ENCODE measurements around the gene ENKUR. TPM values are rescaled to one million over a fixed set of nuclear protein-coding genes. Genes with fewer than 3 reads are reported as not detected.
A peak's percentile ranks its signal among the peaks of the same experiment; 100 is the strongest.

ENKUR gene
- total and polyA plus RNA-seq, 10 of the 15 experiments (the other 5 are each of a cell fraction or from before 2014, with no cell fraction given) = 0.01 to 0.19 (median 0.11) TPM; not detected in 6

DNA sequence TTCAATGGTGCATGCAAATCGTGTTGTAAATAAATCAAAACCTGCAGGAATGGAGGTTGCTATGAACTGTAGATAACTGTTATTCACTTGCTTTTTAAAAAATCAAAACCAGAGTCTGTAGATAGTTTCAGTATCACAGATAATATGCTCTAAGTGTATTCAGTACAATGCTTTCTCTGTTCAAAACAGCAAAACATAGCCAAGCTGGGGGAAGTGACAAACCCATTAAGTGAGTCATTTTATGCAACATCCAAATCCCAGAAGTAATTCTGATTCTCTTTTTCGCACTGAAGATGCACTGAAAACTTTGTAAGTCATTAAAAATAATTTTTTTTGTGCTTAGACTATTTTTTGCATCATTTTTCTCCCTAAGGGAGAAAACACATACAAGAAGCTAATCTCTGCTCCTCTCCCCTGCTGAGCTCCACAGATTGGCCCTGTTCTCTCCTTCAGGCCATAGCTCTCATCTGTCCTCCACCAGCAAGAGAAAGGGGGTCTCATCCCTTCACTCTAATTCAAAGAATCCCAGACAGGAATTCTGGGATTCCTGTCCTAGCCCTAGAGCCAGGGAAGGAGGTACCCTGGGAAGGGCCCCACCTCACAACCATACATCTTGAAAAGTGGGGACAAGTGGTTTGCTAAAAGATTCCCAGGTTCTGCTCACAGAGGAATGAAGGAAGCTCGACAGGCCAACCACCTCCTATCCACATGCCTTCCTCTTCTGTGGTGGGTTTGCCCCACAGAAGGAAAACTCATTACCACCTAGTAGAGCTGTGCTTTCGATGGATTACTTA, 68.5 kb downstream of the ENKUR start (continued):
- TF ChIP-seq, protein P1, sequence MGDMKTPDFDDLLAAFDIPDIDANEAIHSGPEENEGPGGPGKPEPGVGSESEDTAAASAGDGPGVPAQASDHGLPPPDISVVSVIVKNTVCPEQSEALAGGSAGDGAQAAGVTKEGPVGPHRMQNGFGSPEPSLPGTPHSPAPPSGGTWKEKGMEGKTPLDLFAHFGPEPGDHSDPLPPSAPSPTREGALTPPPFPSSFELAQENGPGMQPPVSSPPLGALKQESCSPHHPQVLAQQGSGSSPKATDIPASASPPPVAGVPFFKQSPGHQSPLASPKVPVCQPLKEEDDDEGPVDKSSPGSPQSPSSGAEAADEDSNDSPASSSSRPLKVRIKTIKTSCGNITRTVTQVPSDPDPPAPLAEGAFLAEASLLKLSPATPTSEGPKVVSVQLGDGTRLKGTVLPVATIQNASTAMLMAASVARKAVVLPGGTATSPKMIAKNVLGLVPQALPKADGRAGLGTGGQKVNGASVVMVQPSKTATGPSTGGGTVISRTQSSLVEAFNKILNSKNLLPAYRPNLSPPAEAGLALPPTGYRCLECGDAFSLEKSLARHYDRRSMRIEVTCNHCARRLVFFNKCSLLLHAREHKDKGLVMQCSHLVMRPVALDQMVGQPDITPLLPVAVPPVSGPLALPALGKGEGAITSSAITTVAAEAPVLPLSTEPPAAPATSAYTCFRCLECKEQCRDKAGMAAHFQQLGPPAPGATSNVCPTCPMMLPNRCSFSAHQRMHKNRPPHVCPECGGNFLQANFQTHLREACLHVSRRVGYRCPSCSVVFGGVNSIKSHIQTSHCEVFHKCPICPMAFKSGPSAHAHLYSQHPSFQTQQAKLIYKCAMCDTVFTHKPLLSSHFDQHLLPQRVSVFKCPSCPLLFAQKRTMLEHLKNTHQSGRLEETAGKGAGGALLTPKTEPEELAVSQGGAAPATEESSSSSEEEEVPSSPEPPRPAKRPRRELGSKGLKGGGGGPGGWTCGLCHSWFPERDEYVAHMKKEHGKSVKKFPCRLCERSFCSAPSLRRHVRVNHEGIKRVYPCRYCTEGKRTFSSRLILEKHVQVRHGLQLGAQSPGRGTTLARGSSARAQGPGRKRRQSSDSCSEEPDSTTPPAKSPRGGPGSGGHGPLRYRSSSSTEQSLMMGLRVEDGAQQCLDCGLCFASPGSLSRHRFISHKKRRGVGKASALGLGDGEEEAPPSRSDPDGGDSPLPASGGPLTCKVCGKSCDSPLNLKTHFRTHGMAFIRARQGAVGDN (IDR thresholded peaks at IDR 0.05) = 0 out of 2 replicates have a peak, but pooled peaks have one; percentile 40
- TF ChIP-seq, protein P2, sequence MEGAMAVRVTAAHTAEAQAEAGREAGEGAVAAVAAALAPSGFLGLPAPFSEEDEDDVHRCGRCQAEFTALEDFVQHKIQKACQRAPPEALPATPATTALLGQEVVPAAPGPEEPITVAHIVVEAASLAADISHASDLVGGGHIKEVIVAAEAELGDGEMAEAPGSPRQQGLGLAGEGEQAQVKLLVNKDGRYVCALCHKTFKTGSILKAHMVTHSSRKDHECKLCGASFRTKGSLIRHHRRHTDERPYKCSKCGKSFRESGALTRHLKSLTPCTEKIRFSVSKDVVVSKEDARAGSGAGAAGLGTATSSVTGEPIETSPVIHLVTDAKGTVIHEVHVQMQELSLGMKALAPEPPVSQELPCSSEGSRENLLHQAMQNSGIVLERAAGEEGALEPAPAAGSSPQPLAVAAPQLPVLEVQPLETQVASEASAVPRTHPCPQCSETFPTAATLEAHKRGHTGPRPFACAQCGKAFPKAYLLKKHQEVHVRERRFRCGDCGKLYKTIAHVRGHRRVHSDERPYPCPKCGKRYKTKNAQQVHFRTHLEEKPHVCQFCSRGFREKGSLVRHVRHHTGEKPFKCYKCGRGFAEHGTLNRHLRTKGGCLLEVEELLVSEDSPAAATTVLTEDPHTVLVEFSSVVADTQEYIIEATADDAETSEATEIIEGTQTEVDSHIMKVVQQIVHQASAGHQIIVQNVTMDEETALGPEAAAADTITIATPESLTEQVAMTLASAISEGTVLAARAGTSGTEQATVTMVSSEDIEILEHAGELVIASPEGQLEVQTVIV (IDR thresholded peaks at IDR 0.05; ENCODE audit: borderline replicate concordance, partially characterized antibody) = no peak
- peak in 1 of 2 experiments; percentile 39; a peak in 1 of 4 replicates for TF ChIP-seq BHLHE40 (IDR thresholded peaks at IDR 0.05; ENCODE audit: borderline replicate concordance in 1 of 2, low read depth in 2 of 2, low read length in 1 of 2)
